Hair follicular keratinocyte (primary cell): ENCODE measurements around the gene PRSS33. TPM values are rescaled to one million over a fixed set of nuclear protein-coding genes. Genes with fewer than 3 reads are reported as not detected.

Experiments used
- total RNA-seq: library from RNA; depleted of rRNA; stranded (reverse); fragments of >200 nt; gene quantifications from 2 replicates; pipeline ENCODE4 v1.2.3, GENCODE V29; 2015

PRSS33 gene, protein sequence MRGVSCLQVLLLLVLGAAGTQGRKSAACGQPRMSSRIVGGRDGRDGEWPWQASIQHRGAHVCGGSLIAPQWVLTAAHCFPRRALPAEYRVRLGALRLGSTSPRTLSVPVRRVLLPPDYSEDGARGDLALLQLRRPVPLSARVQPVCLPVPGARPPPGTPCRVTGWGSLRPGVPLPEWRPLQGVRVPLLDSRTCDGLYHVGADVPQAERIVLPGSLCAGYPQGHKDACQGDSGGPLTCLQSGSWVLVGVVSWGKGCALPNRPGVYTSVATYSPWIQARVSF
- total RNA-seq, result not detected in 2 replicates

DNA sequence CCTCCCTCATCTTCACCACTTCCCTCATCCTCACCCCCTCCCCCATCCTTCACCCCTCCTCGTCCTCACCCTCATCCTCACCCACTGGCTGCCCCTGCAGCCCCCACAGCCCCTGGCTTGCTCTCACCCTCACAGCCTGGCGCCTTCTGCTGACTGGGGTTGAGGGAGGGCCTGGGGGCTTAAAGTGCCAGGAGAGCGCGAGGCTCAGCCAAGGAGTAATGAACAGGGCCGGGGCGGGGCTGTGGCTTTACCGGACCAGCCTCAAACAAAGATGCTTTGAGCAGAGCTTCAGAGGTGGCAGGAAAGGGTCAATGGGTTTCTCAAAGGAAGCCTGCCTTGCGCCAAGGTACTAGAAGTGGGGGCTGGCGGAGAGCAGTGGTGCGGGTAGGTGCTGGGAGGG is at the start of gene PRSS33:
Gene PRSS33, minus strand, starts transcription at position 155 of the 400 bp plus-strand sequence. CDS start 1,013 bp downstream, outside the sequence.

DNA sequence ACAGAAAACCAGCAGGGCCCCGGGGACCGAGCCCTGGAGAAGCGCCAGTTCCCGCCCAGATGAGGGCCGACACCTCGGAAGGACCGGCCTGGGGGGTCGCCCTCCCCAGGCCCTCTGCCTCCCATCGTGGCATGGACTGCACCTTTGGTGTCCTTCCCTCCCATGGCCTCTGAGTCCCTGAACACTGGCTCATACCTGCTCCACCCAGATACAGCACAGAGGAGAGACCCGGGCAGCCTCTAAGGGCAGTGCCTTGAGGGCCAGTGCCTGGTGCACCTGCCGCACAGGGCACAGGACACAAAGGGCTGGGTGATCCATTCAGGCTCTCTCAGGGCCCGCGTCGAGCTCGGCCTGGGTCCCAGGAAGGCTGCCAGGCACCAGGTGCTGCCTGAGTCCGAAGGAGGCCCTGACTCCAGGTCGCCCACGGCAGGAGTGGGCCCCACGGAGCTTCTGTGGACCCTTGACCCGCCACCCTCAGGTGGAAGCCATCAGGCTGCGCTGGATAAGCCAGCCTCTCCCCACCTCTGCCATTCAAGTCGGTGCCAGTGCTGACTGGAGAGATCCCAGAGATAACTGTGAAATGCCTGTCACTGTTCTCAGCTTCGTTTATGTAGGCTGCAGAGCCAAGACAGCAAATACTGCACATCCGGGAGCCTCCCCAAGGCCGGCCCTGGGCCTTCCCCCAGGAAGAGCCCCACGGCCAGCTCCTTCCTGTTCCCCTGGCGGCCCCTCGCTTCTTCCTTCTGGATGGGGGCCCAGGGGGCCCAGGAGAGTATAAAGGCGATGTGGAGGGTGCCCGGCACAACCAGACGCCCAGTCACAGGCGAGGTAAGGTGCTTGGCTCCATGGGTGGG is 42.4 kb upstream of the PRSS33 start, which contains the start of gene ZG16B:
Gene ZG16B, plus strand, starts transcription at position 803 of the 854 bp plus-strand sequence. CDS start 139 bp downstream, outside the sequence.

DNA sequence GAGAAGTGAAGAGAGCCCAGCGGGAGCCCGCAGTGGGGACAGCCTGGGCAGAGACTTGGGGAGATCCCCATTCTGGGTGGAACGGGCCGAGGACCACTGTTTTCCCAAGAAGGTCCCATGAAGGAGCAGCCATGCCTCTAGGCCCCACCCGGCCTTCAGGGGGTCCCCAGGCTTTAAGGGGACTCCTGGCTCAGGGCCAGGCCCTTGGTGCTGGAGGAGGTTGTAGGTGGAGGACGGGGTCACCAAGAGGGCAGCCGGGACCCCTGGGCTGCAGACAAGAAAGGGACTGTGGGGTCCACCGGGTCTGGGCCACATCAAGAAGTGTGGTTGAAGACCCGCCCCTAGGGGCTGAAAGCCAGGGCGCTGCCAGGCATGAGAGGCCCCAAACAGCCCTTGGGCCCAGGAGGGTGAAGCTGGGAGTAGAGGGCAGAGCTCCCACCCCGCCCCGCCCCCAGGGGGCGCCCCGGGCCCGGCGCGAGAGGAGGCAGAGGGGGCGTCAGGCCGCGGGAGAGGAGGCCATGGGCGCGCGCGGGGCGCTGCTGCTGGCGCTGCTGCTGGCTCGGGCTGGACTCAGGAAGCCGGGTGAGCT is 29.5 kb upstream of the PRSS33 start, which contains the start of gene PRSS21:
Gene PRSS21, plus strand, starts transcription at position 487 of the 589 bp plus-strand sequence. Its CDS starts 32 bp downstream, at position 519.

DNA sequence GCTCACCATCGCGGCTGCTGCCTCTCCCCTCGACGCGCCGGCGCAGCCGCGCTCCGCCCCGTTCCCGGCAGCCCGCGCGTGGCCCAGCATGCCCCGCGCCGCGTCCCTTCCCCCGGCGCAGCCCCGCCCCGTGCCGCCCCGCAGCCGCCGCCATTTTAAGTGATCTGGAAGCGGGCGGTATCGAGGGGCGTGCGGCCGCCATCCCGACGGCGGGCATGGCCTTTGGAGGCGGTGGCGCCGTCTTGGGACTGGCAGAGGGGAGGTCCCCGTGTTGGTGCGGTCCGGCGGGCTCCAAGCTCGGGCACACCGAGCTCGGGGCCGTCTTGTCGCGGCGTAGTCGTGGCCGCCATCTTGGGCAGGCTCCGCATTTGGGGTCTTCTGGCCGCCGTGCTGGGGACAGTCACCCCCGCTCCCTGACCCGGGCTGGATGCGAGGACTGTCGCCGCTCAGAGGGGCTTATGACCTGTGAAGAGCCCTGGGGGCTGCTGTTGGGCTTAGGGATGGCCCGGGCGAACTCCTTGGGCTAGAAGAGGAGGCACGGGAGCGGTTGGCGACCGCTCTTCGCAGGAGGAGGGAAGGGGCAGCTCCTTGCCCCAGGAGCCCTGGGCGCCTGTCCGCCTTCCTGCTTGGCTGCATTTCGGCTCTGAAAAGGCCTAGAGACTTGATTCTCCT is 10.0 kb downstream of the PRSS33 start, which contains the start of gene ELOB:
Gene ELOB, minus strand, starts transcription at position 50 of the 672 bp plus-strand sequence. Its CDS starts 41 bp downstream, at position 9.

DNA sequence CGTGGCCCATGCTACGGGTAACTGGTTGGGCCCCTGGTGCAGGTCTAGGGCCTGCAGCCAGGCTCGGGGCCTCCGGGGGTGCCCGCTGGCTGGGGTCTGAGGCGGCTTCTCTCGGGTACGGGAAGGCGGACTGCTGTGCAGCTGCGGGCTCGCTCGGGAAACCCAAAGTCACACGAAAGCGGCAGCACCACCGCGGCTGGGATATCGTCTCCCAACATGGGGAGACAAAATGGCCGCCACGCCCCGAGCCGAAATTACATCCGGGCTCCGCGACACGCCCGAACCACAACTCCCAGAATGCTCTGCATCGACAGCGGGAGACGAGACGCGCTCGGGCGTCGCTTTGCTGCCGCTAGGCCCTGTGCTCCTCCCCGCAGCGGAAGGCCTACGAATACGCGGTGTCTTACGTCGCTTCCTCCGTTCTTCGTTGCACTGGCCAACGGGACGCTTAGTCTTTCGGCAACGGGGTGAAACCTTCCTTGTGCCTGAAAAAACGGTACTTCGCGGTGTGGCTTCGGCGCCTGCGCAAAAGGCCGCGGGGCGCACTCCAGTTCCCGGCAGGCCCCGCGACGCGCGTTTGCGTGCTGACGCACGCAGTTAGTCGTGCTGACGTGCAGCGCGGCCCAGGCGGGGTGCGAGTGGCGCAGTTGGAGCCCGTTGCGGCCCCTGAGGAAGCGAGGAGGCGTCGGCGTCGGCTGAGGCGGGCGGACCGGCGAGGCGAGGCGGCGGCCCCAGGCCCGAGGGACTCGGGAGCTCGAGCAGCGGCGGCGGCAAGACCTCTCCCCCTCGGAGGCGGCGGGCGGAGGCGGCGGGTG is 35.1 kb downstream of the PRSS33 start, which contains the start of gene SRRM2:
Gene SRRM2, plus strand, starts transcription at position 604 of the 815 bp plus-strand sequence. CDS start 3,727 bp downstream, outside the sequence.

Other genes starting within 250 kb of the PRSS33 start
- 11.2 and 13.8 TPM in 2 replicates for gene PDPK1, start 249.5 kb downstream of the PRSS33 start, total RNA-seq
- gene KCTD5, start 105.0 kb downstream of the PRSS33 start, total RNA-seq, result 36.6 and 37.4 TPM in 2 replicates
- gene PRSS27, start 67.3 kb downstream of the PRSS33 start, total RNA-seq, result 0.31 and 0.76 TPM in 2 replicates
- gene SRRM2, start 34.9 kb downstream of the PRSS33 start, total RNA-seq, result 45.6 and 60.4 TPM in 2 replicates
- gene ELOB, start 10.3 kb downstream of the PRSS33 start, total RNA-seq, result 292 and 386 TPM in 2 replicates
- not detected in 2 replicates for gene PRSS41, start 10.9 kb upstream of the PRSS33 start, total RNA-seq
- 0.80 and 3.8 TPM in 2 replicates for gene PRSS21, start 29.7 kb upstream of the PRSS33 start, total RNA-seq
- gene ZG16B, start 42.7 kb upstream of the PRSS33 start, total RNA-seq, result 0.23 and 0.31 TPM in 2 replicates
- 0.34 and 2.8 TPM in 2 replicates for gene PRSS22, start 70.6 kb upstream of the PRSS33 start, total RNA-seq
- gene FLYWCH2, start 95.7 kb upstream of the PRSS33 start, total RNA-seq, result 50.9 and 55.1 TPM in 2 replicates
- gene FLYWCH1, start 124.4 kb upstream of the PRSS33 start, total RNA-seq, result 47.7 and 65.2 TPM in 2 replicates
- gene KREMEN2, start 176.7 kb upstream of the PRSS33 start, total RNA-seq, result 11.7 and 22.4 TPM in 2 replicates
- 34.4 and 38.0 TPM in 2 replicates for gene PAQR4, start 181.8 kb upstream of the PRSS33 start, total RNA-seq
- 20.1 and 86.7 TPM in 2 replicates for gene PKMYT1, start 192.9 kb upstream of the PRSS33 start, total RNA-seq
- gene CLDN9, start 225.4 kb upstream of the PRSS33 start, total RNA-seq, result not detected in 2 replicates
- 0.08 TPM in 1 of 2 replicates, not detected in the other for gene CLDN6, start 230.6 kb upstream of the PRSS33 start, total RNA-seq
- gene TNFRSF12A, start 232.8 kb upstream of the PRSS33 start, total RNA-seq, result 522 and 714 TPM in 2 replicates
- gene HCFC1R1, start 236.4 kb upstream of the PRSS33 start, total RNA-seq, result 26.4 and 29.2 TPM in 2 replicates
- 22.3 and 33.0 TPM in 2 replicates for gene THOC6, start 236.5 kb upstream of the PRSS33 start, total RNA-seq
- gene BICDL2, start 249.4 kb upstream of the PRSS33 start, total RNA-seq, result 0.23 and 0.78 TPM in 2 replicates